ENCODE measurements around the gene ST8SIA4. TPM values are rescaled to one million over a fixed set of nuclear protein-coding genes. Genes with fewer than 3 reads are reported as not detected.

ST8SIA4 gene
- total RNA-seq (1 to 10 TPM; 2.3 to 4.1 TPM), polyA plus RNA-seq (under 1 TPM; 0.35 to 0.78 TPM)

DNA sequence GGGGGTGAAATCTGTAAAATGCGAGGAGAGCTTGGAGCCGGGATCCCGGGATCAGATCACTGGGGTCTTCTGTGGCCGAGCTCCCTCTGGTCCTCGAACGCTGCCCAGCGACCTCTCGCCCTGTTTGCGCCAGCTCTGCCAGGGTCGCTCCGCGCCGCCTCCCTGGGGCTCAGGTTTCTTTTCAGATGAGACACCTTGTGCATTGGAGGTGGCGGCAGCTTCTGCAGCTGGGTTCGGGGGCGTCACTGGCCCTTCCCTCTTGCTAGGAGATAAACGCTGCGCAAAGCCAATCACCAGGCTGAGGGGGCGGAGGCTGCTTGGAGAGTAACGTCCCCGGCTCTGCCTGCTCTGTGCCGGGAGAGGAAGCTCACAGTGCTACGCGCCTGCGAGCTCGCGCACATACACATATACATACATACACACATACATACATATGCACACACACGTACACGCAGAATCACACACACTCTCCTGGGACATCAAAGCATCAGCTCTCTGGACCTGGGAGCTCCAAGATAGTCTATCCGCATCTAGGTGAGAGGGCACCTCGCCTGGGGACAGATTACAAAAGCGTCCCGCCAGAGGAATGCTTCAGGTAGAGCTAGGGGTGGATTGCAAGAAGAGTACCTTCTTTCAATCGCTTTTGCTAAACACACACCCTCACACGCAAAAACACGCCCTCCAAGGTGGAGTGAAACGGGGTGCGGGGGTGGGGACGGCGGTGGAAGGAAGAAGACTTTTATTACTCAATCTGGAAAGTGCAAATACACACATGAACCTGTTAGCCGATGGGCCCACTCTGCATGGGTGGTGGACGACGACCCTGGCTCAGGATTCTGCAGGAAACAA is at the start of gene ST8SIA4:
ST8SIA4 (minus strand) TSS at position 244 of the 849 bp plus-strand sequence. CDS start 327 bp downstream, outside the sequence.
- Histone ChIP-seq H3K27me3 (ENCODE audit: control insufficient read depth in 4 of 4, insufficient read depth in 4 of 4, low read length in 3 of 4) (peaks cover 0 to 2% (median 0%) of the 10 kb centered on the region in 4 donors), H3K9ac (ENCODE audit: low read depth in 1 of 2, low read length in 2 of 2) (peak within 1 kb of the TSS; percentile 7 to 82), H3K27ac (ENCODE audit: low read depth in 1 of 2, low read length in 2 of 2) (peak within 1 kb of the TSS; percentile 60 to 68), H3K36me3 (ENCODE audit: control insufficient read depth in 4 of 4, insufficient read depth in 3 of 4, low read depth in 1 of 4, low read length in 3 of 4) (no peaks in the 10 kb centered on the region), H3K9me3 (ENCODE audit: control insufficient read depth in 4 of 4, low read length in 3 of 4) (no peaks in the 10 kb centered on the region), H3K4me1 (ENCODE audit: control insufficient read depth in 4 of 4, insufficient read depth in 4 of 4, low read length in 3 of 4) (peaks cover 0 to 6% (median 1%) of the 10 kb centered on the region in 4 donors), H3K4me3 (ENCODE audit: low read depth in 1 of 3, low read length in 3 of 3) (peak within 1 kb of the TSS; percentile 43 to 61 (median 52))
- TF ChIP-seq NR2F2 (IDR thresholded peaks at IDR 0.05) = no peak
- TF ChIP-seq, protein P1, sequence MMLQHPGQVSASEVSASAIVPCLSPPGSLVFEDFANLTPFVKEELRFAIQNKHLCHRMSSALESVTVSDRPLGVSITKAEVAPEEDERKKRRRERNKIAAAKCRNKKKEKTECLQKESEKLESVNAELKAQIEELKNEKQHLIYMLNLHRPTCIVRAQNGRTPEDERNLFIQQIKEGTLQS (IDR thresholded peaks at IDR 0.05) = no peak
- TF ChIP-seq TAF1 (conservative IDR thresholded peaks at IDR 0.05) = peak; percentile 51
- no peak for TF ChIP-seq GABPA (IDR thresholded peaks at IDR 0.05 in 1 of 2, conservative IDR thresholded peaks at IDR 0.05 in 1 of 2)
- peak; percentile 4 to 26 for TF ChIP-seq RAD21 (IDR thresholded peaks at IDR 0.05)
- no peak for TF ChIP-seq ZBTB33 (IDR thresholded peaks at IDR 0.05)
- TF ChIP-seq FOXA1 (IDR thresholded peaks at IDR 0.05) = no peak
- TF ChIP-seq FOXA2 (IDR thresholded peaks at IDR 0.05) = no peak
- no peak for TF ChIP-seq REST (IDR thresholded peaks at IDR 0.05)
- TF ChIP-seq JUND (IDR thresholded peaks at IDR 0.05) = no peak
- TF ChIP-seq HNF4A (conservative IDR thresholded peaks at IDR 0.05) = no peak
- TF ChIP-seq, protein P2, sequence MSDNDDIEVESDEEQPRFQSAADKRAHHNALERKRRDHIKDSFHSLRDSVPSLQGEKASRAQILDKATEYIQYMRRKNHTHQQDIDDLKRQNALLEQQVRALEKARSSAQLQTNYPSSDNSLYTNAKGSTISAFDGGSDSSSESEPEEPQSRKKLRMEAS (IDR thresholded peaks at IDR 0.05) = no peak
- TF ChIP-seq RXRA (IDR thresholded peaks at IDR 0.05) = no peak
- TF ChIP-seq, protein P3, sequence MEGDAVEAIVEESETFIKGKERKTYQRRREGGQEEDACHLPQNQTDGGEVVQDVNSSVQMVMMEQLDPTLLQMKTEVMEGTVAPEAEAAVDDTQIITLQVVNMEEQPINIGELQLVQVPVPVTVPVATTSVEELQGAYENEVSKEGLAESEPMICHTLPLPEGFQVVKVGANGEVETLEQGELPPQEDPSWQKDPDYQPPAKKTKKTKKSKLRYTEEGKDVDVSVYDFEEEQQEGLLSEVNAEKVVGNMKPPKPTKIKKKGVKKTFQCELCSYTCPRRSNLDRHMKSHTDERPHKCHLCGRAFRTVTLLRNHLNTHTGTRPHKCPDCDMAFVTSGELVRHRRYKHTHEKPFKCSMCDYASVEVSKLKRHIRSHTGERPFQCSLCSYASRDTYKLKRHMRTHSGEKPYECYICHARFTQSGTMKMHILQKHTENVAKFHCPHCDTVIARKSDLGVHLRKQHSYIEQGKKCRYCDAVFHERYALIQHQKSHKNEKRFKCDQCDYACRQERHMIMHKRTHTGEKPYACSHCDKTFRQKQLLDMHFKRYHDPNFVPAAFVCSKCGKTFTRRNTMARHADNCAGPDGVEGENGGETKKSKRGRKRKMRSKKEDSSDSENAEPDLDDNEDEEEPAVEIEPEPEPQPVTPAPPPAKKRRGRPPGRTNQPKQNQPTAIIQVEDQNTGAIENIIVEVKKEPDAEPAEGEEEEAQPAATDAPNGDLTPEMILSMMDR (IDR thresholded peaks at IDR 0.05; ENCODE audit: low read depth, low read length, missing input control) = no peak
- TF ChIP-seq EGR1 (IDR thresholded peaks at IDR 0.05; ENCODE audit: low read depth in 2 of 2) = no peak
- TF ChIP-seq SP1 (IDR thresholded peaks at IDR 0.05) = no peak
- peak; percentile 76 for DNase-seq (ENCODE audit: low spot score)
- 2% methylated on average over 43 of the region's 43 CpGs for WGBS

All from liver (tissue), 9 donors.